Keratinocyte (primary cell): ENCODE data around the gene GBGT1. TPM values are rescaled to one million over a fixed set of nuclear protein-coding genes. Genes with fewer than 3 reads are reported as not detected.

Experiments
- DNase-seq: peaks from one replicate; pipeline ENCODE4 v3.0.0-alpha.2; 2011; ENCODE audit warnings: low read depth, missing footprints, low spot score
- FAIRE-seq: peaks from 2 replicates; lab custom pipeline; 2011; peaks lifted over from hg19 to GRCh38; lab: Jason Lieb, UNC
- H2AFZ ChIP-seq: 2 replicates; pipeline ENCODE4 v1.6.0; 2012; ENCODE audit warnings: low read length, control low read depth, inconsistent platforms; ENCODE audit not compliant: control insufficient read depth
- H3K27ac ChIP-seq: 2 replicates; pipeline ENCODE4 v1.5.1; 2011; ENCODE audit warnings: low read length; ENCODE audit not compliant: control insufficient read depth, insufficient read depth
- H3K27me3 ChIP-seq: 3 replicates; pipeline ENCODE4 v1.6.0; 2011; ENCODE audit warnings: low read length; ENCODE audit not compliant: control insufficient read depth, insufficient read depth; ENCODE audit errors: extremely low read depth
- H3K36me3 ChIP-seq, 2 experiments: 2 replicates in 1 of 2; 3 replicates in 1 of 2; pipeline ENCODE4 v1.5.1; 2011; ENCODE audit warnings: low read length in 2 of 2, mild to moderate bottlenecking in 1 of 2; ENCODE audit not compliant: control insufficient read depth in 2 of 2, insufficient read depth in 2 of 2; ENCODE audit errors: extremely low read depth in 1 of 2
- H3K4me1 ChIP-seq: 3 replicates; pipeline ENCODE4 v1.5.1; 2011; ENCODE audit warnings: low read length; ENCODE audit not compliant: control insufficient read depth, insufficient read depth; ENCODE audit errors: extremely low read depth
- H3K4me2 ChIP-seq: 3 replicates; pipeline ENCODE4 v1.6.0; 2011; ENCODE audit warnings: low read depth, low read length; ENCODE audit not compliant: control insufficient read depth, insufficient read depth; ENCODE audit errors: extremely low read depth
- H3K4me3 ChIP-seq, 3 experiments: fragments of 200-600 bp in 1 of 3; sonication (generic) in 1 of 3; 2 replicates in 2 of 3; 3 replicates in 1 of 3; pipeline ENCODE4 v1.5.1; 2011 to 2016; ENCODE audit warnings: low read length in 3 of 3, mild to moderate bottlenecking in 3 of 3, control low read depth in 2 of 3, inconsistent platforms in 1 of 3, low read depth in 1 of 3, mixed read lengths in 1 of 3, mixed run types in 1 of 3, moderate library complexity in 1 of 3; ENCODE audit not compliant: control insufficient read depth in 2 of 3, insufficient read depth in 2 of 3; ENCODE audit errors: extremely low read depth in 1 of 3
- H3K79me2 ChIP-seq: 2 replicates; pipeline ENCODE4 v1.6.0; 2012; ENCODE audit warnings: low read length; ENCODE audit not compliant: control insufficient read depth, insufficient read depth
- H3K9ac ChIP-seq: 3 replicates; pipeline ENCODE4 v1.6.0; 2011; ENCODE audit warnings: low read length; ENCODE audit not compliant: control insufficient read depth, insufficient read depth; ENCODE audit errors: extremely low read depth
- H3K9me1 ChIP-seq: 3 replicates; pipeline ENCODE4 v1.6.0; 2011; ENCODE audit warnings: low read length; ENCODE audit not compliant: control insufficient read depth, insufficient read depth; ENCODE audit errors: extremely low read depth
- H3K9me3 ChIP-seq: 2 replicates; pipeline ENCODE4 v1.5.1; 2012; ENCODE audit warnings: low read depth, low read length; ENCODE audit not compliant: control insufficient read depth
- H4K20me1 ChIP-seq: 3 replicates; pipeline ENCODE4 v1.6.0; 2011; ENCODE audit warnings: low read length; ENCODE audit not compliant: control insufficient read depth, insufficient read depth; ENCODE audit errors: extremely low read depth
- EZH2 ChIP-seq: IDR thresholded peaks from one replicate; pipeline ENCODE4 v1.6.1; 2012; ENCODE audit warnings: inconsistent platforms, mild to moderate bottlenecking, low read length, moderate library complexity
- dilution Hi-C: fragments of 300-500 bp; cut with MboI; formaldehyde crosslinking; loops from one replicate; pipeline ENCODE4 v1.7.0; 2020; ENCODE audit warnings: low sequenced_read_pairs; ENCODE audit not compliant: extremely low pct_ligation_motif_present
- polyA plus RNA-seq, 5 experiments: library from polyadenylated mRNA; depleted of rRNA in 3 of 5; stranded (reverse) in 3 of 5; stranded (forward) in 1 of 5; unstranded in 1 of 5; fragments of >200 nt; gene quantifications; 1 replicate in 1 of 5; 2 replicates in 3 of 5; 3 replicates in 1 of 5; pipeline versions ENCODE4 v1.2.1 to v1.2.3, GENCODE V29; 2011 to 2012; ENCODE audit warnings: missing spikeins in 2 of 5, low read depth in 1 of 5, low replicate concordance in 1 of 5
- TF ChIP-seq, protein P1 (sequence below), 3 experiments: IDR thresholded peaks in 1 of 3; conservative IDR thresholded peaks in 1 of 3; optimal IDR thresholded peaks in 1 of 3; 2 replicates in 2 of 3; 3 replicates in 1 of 3; pipeline versions ENCODE3 to v1.5.1; 2011; ENCODE audit warnings: low read length in 3 of 3, mild to moderate bottlenecking in 3 of 3, moderate library complexity in 2 of 3, control low read depth in 1 of 3, inconsistent platforms in 1 of 3; ENCODE audit not compliant: insufficient read depth in 2 of 3; ENCODE audit errors: extremely low read depth in 1 of 3

GBGT1 gene
- polyA plus RNA-seq, 1 donor (not counting 4 experiments of a cell fraction or from before 2014, with no cell fraction given): 0.54 TPM

DNA sequence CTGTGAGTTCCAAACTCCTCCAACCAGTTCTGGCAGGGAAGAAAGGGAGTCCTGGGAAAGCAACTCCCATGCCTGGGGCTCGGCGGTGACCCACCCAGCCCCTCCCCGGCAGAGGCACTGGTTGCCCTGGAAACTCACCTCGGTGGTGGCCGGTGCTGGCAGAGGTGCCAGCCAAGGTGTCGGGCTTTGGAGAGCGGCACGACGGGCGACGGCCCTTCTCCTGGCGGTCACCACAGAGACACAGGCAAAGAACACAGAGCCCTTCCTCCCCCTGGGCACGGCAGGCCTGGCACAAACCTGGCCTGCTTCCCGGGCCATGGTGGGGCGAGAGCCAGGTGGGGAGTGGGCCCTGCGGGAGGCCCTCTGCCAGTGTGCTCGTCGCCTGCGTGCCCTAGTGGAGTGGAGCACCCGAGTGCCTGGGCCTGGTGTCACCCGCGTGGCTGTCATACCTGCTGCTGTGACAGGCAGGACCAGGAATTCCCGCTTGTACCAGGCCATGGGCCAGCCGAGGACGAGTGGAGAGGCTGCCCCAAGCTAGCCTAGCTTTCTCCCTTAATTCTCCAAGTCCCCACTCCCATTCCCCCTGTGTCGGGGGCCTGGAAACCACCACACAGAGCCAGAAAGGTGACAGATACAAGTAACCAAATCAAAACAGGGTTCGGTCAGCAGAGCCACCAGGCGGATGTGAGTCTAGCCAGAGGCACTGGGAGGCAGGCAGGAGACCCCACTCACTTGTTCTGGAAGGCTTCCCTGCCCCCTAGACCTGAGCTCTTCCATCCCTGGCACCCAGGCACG is 34.5 kb downstream of the GBGT1 start:
- Histone ChIP-seq H2AFZ (no peak overlapping the region), H3K4me2 (peak overlapping the region; percentile 10), H3K79me2 (peaks cover 12% of the 10 kb centered on the region), H3K9me3 (no peaks in the 10 kb centered on the region), H3K9me1 (peaks cover 2% of the 10 kb centered on the region), H3K4me3 (no peak overlapping the region), H3K27ac (no peak overlapping the region), H3K27me3 (peaks cover 3% of the 10 kb centered on the region), H4K20me1 (peaks cover 38% of the 10 kb centered on the region), H3K36me3 (peaks cover 0 to 7% of the 10 kb centered on the region in 2 experiments), H3K9ac (no peak overlapping the region), H3K4me1 (peaks cover 37% of the 10 kb centered on the region)
- TF ChIP-seq EZH2: no peak
- TF ChIP-seq, protein P1, sequence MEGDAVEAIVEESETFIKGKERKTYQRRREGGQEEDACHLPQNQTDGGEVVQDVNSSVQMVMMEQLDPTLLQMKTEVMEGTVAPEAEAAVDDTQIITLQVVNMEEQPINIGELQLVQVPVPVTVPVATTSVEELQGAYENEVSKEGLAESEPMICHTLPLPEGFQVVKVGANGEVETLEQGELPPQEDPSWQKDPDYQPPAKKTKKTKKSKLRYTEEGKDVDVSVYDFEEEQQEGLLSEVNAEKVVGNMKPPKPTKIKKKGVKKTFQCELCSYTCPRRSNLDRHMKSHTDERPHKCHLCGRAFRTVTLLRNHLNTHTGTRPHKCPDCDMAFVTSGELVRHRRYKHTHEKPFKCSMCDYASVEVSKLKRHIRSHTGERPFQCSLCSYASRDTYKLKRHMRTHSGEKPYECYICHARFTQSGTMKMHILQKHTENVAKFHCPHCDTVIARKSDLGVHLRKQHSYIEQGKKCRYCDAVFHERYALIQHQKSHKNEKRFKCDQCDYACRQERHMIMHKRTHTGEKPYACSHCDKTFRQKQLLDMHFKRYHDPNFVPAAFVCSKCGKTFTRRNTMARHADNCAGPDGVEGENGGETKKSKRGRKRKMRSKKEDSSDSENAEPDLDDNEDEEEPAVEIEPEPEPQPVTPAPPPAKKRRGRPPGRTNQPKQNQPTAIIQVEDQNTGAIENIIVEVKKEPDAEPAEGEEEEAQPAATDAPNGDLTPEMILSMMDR (optimal IDR thresholded peaks at IDR 0.05 in 1 of 3, IDR thresholded peaks at IDR 0.05 in 1 of 3, conservative IDR thresholded peaks at IDR 0.05 in 1 of 3; ENCODE audit: extremely low read depth in 1 of 3, insufficient read depth in 2 of 3, low read length in 3 of 3): no peak
- DNase-seq: no peak
- no peak for FAIRE-seq
- dilution Hi-C loops: no loop called here

DNA sequence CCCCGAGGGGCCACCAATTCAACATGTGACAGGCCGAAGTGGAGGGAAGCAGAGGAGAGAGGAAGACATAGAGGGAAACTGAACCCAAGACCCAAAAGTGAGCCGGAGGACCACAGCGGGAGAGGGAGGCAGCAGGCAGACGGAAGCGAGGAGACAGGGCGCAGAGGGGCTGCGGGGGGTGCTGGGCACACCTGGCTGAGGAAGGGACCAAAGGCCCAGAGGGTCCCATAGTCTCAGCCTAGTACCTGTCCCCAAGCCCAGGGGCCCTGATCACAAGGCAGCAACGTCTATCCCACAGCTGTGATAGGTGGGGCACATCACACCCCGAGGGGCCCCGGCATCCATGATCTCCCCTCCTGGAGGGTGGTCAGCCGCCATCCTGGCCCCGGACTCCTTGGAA is 35.6 kb downstream of the GBGT1 start:
- peaks cover 28% of the 10 kb centered on the region for H3K4me1 ChIP-seq
- H3K36me3 ChIP-seq: peaks cover 0 to 7% of the 10 kb centered on the region in 2 experiments
- H3K79me2 ChIP-seq: peaks cover 11% of the 10 kb centered on the region
- dilution Hi-C loops: no loop called here
- FAIRE-seq (no peak), DNase-seq (no peak)
- H3K27me3 ChIP-seq: peaks cover 1% of the 10 kb centered on the region
- H3K4me2 ChIP-seq: no peak overlapping the region
- H4K20me1 ChIP-seq: peaks cover 31% of the 10 kb centered on the region
- no peak overlapping the region for H3K27ac ChIP-seq
- no peak overlapping the region for H3K9ac ChIP-seq
- no peak for TF ChIP-seq EZH2
- TF ChIP-seq, protein P1 (optimal IDR thresholded peaks at IDR 0.05 in 1 of 3, IDR thresholded peaks at IDR 0.05 in 1 of 3, conservative IDR thresholded peaks at IDR 0.05 in 1 of 3; ENCODE audit: extremely low read depth in 1 of 3, insufficient read depth in 2 of 3, low read length in 3 of 3): no peak
- no peaks in the 10 kb centered on the region for H3K9me1 ChIP-seq
- no peak overlapping the region for H2AFZ ChIP-seq
- H3K4me3 ChIP-seq: no peak overlapping the region
- H3K9me3 ChIP-seq: no peaks in the 10 kb centered on the region
